Activated T-cell treated with anti-CD3 and anti-CD28 coated beads for 4 hours (primary cell): ENCODE results near the gene MRPL52.
"Not testable (repeated sequence)": the region's sequence is repeated elsewhere in the genome, so short reads cannot be mapped to it uniquely, and the experiment has no call there.

ENCODE experiments used
- DNase-seq: peaks from one replicate; pipeline ENCODE4 v3.0.0-alpha.2; 2020

MRPL52 gene

DNA sequence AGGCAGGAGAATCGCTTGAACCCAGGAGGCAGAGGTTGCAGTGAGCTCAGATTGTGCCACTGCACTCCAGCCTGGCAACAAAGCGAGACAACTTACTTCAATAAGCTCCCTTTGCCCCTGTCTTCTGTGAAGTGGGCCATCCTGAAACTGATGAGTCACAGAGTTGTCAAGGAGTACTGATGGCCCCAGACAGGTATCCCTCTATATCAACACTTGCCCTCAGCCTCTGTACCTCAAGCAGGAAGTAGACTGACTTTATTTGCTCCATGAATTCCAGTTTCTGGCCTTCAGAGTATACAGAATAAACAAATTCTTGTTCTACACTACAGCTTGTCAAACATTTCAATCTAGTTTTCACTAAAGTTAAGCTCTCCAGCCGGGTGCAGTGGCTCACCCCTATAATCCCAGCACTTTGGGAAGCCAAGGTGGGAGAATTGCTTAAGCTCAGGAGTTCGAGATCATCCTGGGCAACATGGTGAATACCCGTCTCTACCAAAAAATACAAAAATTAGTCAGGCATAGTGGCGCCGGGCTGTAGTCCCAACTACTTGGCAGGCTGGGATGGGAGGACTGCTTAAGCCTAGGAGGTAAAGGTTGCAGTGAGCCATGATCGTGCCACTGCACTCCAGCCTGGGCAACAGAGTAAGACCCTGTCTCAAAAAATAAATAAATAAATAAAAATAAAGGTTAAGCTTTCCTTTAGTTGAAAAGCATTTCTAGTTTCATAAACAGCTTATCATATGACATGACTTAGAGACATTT is 25.5 kb downstream of the MRPL52 start:
- DNase-seq = no peak

DNA sequence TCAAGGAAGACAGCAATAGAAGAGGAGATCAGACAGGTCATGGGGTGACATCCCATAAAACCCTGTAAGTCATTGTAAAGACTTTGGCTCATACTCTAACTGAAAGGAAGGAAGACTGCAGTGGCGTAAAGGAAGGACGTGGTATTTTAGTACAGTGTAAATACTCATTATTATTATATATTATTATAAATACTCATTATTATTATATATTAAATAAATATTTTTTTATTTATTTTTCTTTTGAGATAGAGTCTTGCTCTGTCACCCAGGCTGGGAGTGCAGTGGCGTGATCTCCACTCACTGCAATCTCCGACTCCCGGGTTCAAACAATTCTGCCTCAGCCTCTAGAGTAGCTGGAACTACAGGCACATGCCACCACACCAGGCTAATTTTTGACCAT is 26.7 kb downstream of the MRPL52 start:
- DNase-seq = no peak

DNA sequence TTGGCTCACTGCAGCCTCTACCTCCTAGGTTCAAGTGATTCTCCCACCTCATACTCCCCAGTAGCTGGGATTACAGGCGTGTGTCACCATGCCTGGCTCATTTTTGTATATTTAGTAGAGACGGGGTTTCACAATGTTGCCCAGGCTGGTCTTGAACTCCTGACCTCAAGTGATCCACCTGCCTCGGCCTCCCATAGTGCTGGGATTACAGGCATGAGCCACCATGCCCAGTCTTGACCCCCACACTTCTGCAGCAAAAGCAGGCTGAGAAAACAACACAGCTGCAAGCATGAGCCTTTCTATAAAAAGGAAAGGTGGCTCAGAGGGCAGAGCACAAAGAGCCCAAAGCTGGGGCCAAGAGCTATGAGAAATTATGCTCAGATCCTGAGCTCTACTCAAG is 30.7 kb downstream of the MRPL52 start:
- not testable (repeated sequence) for DNase-seq

DNA sequence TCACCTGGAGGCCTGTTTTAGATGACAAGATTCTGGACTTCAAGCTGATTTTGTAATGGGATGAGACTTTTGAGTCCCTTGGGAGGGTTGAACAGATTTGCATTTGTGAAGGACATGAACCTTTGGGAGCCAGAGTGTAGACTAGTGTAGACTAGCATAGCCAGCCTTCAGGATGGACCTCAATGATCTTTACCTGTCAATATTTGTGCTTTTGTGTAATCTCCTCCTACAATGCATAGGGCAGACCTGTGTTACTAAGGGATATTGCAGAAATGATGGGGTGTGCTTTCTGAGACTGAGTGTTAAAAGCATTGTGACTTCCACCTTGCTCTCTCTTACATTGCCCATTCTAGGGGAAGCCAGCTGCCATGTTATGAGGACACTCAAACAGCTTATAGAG is 32.0 kb downstream of the MRPL52 start:
- no peak for DNase-seq

DNA sequence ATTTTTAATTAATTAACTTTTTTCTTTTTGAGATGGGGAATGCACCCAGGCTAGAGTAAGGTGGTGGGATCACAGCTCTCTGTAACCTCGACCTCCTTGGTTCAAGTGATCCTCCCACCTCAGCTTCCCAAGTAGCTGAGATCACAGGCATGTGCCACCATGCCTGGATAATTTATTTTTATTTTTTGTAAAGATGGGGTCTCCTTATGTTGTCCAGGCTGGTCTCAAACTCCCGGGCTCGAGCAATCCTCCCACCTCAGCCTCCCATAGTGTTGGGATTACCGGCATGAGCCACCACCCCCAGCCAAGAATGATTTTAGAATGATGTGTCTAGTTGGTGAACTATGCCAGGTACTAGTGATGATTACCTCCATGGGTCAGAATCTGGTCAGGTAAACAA is 35.3 kb downstream of the MRPL52 start:
- no peak for DNase-seq

DNA sequence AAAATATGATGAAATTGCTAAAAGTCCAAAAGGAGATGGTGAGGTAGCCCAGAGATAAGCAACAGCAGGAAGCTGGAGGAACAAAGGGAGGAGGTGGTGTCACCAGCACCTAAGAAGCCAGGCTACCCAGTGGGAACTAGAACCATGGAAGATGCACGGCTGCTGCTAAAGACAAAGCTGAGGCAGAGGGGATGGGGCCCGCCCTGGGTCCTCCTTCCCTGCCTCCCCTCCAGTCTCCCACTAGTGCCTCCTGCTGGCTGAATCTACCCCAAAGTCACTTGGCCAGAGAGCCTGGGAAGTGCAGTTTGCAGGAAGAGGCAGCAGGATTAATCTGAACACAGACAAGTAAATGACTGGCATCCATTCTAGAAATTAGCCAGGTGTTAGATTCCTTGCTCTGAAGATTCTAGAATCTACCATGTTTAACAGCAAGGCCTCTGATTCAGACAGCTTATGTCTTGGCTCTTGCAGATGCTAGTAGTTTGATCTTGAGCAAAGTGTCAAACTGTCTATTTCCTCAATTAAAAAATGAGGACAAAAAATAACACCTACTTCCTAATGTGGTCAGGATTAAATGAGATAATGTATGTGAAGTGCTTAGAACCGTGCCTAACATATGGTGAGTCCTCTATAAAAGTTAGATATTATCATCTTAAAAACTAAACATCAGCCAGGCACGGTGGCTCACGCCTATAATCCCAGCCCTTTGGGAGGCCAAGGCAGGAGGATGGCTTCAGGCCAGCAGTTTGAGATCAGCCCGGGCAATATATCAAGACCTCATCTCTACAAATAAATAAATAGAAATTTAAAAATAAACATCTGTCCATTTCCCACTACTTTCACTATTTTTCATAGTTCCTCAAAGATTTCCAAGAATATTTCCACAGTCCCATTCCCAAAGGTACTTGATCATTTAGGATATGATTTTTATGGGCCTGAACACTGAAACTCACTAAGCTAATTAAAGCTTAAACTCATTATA is 36.0 kb downstream of the MRPL52 start:
- DNase-seq = no peak

DNA sequence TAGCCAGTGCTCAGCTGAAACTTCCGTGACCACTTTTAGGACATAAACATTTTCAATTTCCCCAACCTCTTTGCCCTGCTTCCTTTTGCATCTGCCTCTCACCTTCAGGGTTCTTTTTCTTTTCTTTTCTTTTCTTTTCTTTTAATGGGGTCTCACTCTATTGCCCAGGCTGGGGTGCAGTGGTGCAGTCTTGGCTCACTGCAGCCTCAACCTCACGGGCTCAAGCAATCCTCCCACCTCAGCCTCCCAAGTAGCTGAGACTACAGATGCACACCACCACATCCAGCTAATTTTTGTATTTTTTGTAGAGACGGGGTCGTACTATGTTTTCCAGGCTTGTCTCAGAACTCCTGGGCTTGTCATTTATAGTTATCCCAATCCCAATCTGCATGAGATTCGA is 37.2 kb downstream of the MRPL52 start:
- no peak for DNase-seq

DNA sequence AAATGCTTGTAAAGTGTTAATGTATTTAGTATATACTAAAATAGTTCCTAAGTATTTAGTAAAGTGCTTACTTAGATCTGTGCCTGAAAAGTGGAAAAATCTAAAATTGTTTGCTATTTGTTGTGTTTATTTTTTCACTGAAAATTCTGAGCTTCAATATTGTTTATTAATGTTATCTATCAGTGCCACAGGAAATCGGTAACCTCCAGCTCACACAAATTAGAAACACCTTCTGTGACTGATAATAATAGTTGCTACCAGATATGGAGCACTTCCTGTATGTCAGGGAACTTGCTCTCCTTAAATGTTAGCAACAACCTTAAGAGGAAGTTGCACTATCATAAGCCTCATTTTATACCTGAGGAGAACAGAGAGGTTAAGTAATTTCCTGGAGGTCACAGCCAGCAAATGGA is 41.1 kb downstream of the MRPL52 start:
- DNase-seq = no peak

DNA sequence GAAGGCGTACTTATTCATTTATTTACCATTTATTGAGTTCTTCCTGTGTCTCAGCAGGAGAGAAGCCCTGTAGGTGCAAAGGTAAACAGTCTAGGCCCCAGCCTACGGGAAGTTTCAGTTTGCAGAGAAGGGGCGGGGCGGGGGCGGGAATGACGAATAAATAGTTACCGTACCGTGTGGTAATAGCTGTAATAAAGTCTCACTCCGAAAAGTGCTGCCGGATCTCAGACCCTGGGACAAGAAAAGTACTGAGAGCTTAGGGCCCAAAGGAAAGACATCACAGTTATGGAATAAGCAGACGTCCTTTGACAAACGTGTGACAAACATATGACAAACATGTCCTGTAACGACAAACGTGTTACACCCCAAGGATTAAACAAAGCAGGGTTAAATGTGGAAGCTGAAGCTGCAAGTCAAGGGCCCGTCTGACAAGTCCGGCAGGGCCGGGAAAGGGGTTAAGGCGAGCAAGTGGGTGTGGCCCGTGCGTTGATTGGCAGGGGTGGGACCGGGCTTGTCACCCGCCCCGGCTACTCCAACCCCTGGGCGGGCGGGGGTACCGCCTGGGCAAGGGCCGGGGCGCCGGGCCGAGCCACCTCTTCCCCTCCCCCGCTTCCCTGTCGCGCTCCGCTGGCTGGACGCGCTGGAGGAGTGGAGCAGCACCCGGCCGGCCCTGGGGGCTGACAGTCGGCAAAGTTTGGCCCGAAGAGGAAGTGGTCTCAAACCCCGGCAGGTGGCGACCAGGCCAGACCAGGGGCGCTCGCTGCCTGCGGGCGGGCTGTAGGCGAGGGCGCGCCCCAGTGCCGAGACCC is 41.7 kb downstream of the MRPL52 start, which contains the start of gene LRP10:
TSS of gene LRP10 (plus strand) at position 517 of the 809 bp plus-strand sequence. CDS start 564 bp downstream, outside the sequence.
- DNase-seq = peak; percentile 73

DNA sequence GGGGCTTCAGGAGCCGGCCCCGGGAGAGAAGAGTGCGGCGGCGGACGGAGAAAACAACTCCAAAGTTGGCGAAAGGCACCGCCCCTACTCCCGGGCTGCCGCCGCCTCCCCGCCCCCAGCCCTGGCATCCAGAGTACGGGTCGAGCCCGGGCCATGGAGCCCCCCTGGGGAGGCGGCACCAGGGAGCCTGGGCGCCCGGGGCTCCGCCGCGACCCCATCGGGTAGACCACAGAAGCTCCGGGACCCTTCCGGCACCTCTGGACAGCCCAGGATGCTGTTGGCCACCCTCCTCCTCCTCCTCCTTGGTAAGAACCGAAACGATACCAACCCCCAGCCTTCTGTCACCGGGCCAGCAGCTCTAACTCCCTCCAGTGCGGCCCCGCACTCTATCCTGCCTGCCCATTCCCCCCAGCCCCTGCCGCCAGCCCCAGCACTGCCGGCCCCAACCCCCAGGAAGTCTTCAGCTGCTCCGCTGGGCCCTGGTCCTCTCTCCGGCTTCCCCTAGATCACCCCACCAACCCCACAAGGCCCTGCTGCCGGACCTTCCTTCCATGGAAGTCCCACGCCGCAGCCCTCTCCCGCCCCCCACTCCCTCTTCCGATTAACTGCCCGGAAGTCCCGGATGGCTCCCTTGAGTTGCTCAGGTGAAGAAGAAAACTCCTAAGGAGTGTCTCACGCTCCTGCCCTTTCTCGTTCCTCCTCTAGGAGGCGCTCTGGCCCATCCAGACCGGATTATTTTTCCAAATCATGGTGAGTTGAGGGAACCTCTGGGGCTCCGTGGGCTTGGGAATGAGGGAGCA is 42.5 kb downstream of the MRPL52 start:
- peak; percentile 66 for DNase-seq

DNA sequence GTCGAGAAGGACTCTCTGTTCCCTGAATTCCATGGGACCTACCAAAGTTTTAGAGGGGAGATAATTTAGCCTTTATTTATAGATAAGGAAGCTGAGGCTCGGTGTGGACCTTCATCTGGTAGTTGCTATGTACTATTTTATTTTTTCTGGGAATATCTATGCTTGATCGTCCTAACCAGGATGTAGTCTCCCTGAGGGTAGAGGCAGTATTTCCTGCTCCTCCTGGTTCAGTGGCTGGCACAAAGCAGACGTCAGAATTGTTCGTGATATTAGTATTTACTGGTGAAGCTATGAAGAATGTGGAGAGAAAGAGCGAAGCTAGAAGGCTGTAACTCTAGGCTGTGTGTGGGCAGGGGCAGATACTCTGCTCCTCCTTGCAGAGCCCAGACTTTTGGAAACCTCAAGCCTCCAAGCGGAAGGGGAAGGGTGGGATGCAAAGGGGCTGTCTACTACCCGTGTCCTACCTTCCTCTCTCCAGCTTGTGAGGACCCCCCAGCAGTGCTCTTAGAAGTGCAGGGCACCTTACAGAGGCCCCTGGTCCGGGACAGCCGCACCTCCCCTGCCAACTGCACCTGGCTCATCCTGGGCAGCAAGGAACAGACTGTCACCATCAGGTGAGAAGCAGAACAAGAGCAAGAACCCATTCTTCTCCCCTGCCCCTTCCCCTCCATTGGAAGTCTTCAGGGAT is 43.3 kb downstream of the MRPL52 start:
- no peak for DNase-seq

DNA sequence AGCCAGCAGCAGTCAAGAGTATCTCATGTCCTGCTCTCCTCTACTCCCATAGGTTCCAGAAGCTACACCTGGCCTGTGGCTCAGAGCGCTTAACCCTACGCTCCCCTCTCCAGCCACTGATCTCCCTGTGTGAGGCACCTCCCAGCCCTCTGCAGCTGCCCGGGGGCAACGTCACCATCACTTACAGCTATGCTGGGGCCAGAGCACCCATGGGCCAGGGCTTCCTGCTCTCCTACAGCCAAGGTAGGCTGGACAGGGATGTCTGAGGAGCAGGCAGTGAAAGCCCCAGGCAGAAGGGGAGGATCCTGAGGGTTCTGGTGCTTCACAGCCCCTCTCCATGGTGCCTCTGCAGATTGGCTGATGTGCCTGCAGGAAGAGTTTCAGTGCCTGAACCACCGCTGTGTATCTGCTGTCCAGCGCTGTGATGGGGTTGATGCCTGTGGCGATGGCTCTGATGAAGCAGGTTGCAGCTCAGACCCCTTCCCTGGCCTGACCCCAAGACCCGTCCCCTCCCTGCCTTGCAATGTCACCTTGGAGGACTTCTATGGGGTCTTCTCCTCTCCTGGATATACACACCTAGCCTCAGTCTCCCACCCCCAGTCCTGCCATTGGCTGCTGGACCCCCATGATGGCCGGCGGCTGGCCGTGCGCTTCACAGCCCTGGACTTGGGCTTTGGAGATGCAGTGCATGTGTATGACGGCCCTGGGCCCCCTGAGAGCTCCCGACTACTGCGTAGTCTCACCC is 45.5 kb downstream of the MRPL52 start:
- no peak for DNase-seq

DNA sequence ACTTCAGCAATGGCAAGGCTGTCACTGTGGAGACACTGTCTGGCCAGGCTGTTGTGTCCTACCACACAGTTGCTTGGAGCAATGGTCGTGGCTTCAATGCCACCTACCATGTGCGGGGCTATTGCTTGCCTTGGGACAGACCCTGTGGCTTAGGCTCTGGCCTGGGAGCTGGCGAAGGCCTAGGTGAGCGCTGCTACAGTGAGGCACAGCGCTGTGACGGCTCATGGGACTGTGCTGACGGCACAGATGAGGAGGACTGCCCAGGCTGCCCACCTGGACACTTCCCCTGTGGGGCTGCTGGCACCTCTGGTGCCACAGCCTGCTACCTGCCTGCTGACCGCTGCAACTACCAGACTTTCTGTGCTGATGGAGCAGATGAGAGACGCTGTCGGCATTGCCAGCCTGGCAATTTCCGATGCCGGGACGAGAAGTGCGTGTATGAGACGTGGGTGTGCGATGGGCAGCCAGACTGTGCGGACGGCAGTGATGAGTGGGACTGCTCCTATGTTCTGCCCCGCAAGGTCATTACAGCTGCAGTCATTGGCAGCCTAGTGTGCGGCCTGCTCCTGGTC is 46.1 kb downstream of the MRPL52 start:
- DNase-seq = no peak

DNA sequence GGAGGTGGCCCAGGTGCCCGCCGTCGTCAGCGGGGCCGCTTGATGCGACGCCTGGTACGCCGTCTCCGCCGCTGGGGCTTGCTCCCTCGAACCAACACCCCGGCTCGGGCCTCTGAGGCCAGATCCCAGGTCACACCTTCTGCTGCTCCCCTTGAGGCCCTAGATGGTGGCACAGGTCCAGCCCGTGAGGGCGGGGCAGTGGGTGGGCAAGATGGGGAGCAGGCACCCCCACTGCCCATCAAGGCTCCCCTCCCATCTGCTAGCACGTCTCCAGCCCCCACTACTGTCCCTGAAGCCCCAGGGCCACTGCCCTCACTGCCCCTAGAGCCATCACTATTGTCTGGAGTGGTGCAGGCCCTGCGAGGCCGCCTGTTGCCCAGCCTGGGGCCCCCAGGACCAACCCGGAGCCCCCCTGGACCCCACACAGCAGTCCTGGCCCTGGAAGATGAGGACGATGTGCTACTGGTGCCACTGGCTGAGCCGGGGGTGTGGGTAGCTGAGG is 47.4 kb downstream of the MRPL52 start:
- no peak for DNase-seq

DNA sequence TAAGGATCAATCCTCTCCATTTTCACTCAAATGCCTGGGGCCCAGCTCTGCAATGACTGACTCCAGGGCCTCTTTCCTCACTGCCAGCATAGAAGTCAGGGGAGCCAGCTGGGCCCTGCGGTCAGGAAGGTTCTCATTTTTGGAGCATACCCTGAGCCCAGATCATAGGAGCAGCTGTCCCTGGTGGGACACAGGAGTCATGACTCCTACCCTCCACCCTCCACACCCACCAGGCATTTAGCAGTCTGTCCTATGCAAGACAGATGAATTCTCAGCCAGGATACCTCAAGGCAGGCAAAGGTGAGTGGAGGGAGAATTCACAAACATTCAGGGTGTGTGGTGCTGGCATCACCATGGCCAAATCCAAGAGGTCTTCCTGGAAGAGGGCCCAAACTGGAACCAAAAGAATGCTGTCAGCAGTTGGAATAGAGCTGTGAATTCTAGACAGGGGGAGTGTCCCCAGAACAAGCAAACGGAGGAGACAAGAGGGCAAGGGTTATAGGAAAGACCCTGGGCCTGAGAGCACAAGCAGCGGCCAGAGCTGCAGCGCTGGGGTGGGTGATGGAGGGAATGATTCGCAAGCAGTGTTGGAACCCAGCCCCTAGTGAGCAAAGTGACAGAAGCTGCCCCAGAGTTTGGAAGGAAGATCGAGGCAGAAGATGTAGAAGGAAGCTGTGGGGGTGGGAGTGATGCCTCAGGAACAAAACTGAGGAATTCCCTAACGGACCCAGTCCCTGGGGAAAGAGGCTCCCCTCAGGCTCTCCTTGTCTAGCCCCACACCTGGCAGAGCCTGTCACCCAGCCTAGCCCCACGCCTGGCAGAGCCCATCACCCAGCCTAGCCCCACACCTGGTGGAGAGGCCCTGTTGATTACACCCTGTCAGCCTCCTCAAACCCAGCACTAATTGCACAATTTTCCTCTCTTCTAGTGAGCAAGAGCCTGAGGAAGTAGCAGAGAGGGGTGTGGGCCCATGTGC is 48.9 kb downstream of the MRPL52 start:
- DNase-seq = no peak

DNA sequence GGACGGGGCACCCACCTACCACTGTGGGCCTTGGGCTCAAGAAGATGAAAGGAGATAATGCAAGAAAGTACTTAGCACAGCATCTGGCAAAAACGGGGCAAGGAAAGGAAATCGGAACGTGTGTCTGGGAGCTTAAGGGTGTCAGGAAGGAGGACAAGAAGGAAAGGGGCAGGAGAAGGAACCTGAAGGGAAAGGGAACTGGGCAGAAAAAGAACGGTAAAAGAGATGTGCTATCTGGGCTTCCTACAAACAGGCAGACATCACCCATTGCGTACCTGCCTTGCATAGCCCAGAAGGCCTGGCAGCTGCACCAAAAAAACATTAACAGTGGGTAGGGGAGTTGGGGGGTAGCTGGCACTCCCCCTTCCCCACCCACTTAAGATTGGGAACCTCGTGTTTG is 52.4 kb downstream of the MRPL52 start:
- DNase-seq = no peak

DNA sequence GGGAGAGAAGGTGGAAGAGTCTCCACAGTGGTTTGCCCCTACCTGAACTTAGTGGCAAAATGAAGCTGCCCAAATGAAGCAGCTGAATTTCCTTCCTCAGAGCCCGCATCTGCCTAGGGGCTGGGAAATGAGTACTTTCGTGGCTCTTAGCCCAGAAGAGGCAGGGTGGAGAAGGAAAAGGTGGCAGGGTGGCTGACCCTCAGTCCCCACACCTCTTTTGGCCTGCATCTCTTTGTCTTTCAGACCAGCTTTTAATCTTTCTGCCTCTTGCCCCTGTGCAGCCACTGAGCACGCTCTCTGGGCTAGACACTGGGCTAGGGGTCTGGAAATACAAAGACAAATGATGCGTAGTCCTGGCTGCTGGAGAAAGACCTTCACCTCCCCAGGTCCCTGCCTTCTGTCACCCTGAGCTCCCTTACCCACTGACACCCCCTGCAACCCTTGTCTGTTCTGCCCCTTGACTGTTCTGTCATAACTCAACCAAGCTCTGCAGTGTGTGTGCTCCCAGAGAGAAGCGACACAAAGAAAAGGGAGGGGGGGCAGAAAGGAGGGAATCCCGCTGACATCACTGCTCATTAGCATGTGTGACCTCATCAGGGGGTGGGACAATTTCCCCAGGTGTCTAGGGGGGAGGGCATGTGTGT is 53.0 kb downstream of the MRPL52 start:
- peak; percentile 58 for DNase-seq
